Mucosa of descending colon (tissue), 3 donors: ENCODE results near the gene FAM114A2. TPM values are rescaled to one million over a fixed set of nuclear protein-coding genes. Genes with fewer than 3 reads are reported as not detected.

Experiments used
- ATAC-seq: fragments of 200-7000 bp; cut with Tn5 transposase; one replicate; pipeline ENCODE4 v1.9.1; 2020; ENCODE audit warnings: mild to moderate bottlenecking, moderate library complexity
- DNase-seq, 3 donors: peaks; one replicate each; pipeline ENCODE4 v3.0.0-alpha.2; 2020
- H3K36me3 ChIP-seq: fragments of 200-600 bp; one replicate; pipeline ENCODE4 v1.8.0; 2021; ENCODE audit warnings: low read depth, mild to moderate bottlenecking
- H3K4me1 ChIP-seq: fragments of 200-600 bp; one replicate; pipeline ENCODE4 v1.8.0; 2021; ENCODE audit warnings: low read depth, mild to moderate bottlenecking
- H3K4me3 ChIP-seq: fragments of 200-600 bp; one replicate; pipeline ENCODE4 v1.8.0; 2021; ENCODE audit warnings: mild to moderate bottlenecking
- H3K9me3 ChIP-seq: fragments of 200-600 bp; one replicate; pipeline ENCODE4 v1.8.0; 2021; ENCODE audit warnings: mild to moderate bottlenecking
- CTCF ChIP-seq: fragments of 200-600 bp; IDR thresholded peaks from one replicate; pipeline ENCODE4 v1.8.0; 2022; ENCODE audit warnings: antibody characterized with exemption, mild to moderate bottlenecking
- intact Hi-C, 2 donors: fragments of 100-400 bp; cut with DNase I in 1 of 2; cut with micrococcal nuclease in 1 of 2; formaldehyde crosslinking; loops; one replicate each; pipeline versions ENCODE4 v1.11.0 to v1.11.1; 2022; cut with DNase I, micrococcal nuclease
- total RNA-seq, 3 donors: library from RNA; stranded (reverse); fragmentation: NEBNext Ultra II Directional in 2 of 3; extraction: Animal tissue kit (Norgen Biotek cat#: 25700) in 2 of 3; gene quantifications; one replicate each; pipeline versions ENCODE4 v1.2.1 to v1.2.4, GENCODE V29; 2021 to 2023
- donor health status: DM: no; HTN: no; CAD: no; lungs with moderate emphysema.
- donor health status: DM: no; HTN: no; CAD: no.
- donor health status: DM: no; HTN: yes; CAD: no.

Gene FAM114A2
- total RNA-seq, 3 donors from 2014 or later = 20.1 to 40.9 (median 21.6) TPM

- H3K4me3 ChIP-seq = no peak overlapping the region
- intact Hi-C loops = no loop called here
- no peaks in the 10 kb centered on the region for H3K9me3 ChIP-seq
- no peak for TF ChIP-seq CTCF
- H3K4me1 ChIP-seq = no peaks in the 10 kb centered on the region
- DNase-seq (no peak), ATAC-seq (no peak)
- H3K36me3 ChIP-seq = no peaks in the 10 kb centered on the region
Measured at GRCh38 chr5:154010660-154011059, 28.1 kb downstream of the FAM114A2 start.

GRCh38 chr5:154005648-154006047 is 33.1 kb downstream of the FAM114A2 start:
- ATAC-seq (no peak), DNase-seq (no peak)
- no peaks in the 10 kb centered on the region for H3K4me1 ChIP-seq
- TF ChIP-seq CTCF = no peak
- intact Hi-C loops = no loop called here
- no peaks in the 10 kb centered on the region for H3K9me3 ChIP-seq
- H3K36me3 ChIP-seq = no peaks in the 10 kb centered on the region
- H3K4me3 ChIP-seq = no peak overlapping the region

GRCh38 chr5:154002511-154003020 is 36.1 kb downstream of the FAM114A2 start:
- H3K4me3 ChIP-seq = no peak overlapping the region
- ATAC-seq (no peak), DNase-seq (no peak)
- H3K4me1 ChIP-seq = no peaks in the 10 kb centered on the region
- TF ChIP-seq CTCF = no peak
- intact Hi-C loops = no loop called here
- no peaks in the 10 kb centered on the region for H3K36me3 ChIP-seq
- H3K9me3 ChIP-seq = no peaks in the 10 kb centered on the region

- Histone ChIP-seq H3K4me3 (no peak overlapping the region), H3K36me3 (no peaks in the 10 kb centered on the region), H3K4me1 (no peaks in the 10 kb centered on the region), H3K9me3 (no peaks in the 10 kb centered on the region)
- peak in 1 of 3 donors; percentile 6 for DNase-seq
- ATAC-seq = peak; percentile 60
- no peak for TF ChIP-seq CTCF
- intact Hi-C loops = no loop called here
Measured at GRCh38 chr5:154002093-154002492, 36.6 kb downstream of the FAM114A2 start.

GRCh38 chr5:154000703-154001102 is 38.0 kb downstream of the FAM114A2 start:
- Histone ChIP-seq H3K36me3 (no peaks in the 10 kb centered on the region), H3K4me1 (no peaks in the 10 kb centered on the region), H3K4me3 (no peak overlapping the region), H3K9me3 (no peaks in the 10 kb centered on the region)
- ATAC-seq (no peak), DNase-seq (no peak)
- no peak for TF ChIP-seq CTCF
- intact Hi-C loops = no loop called here

- Histone ChIP-seq H3K36me3 (no peaks in the 10 kb centered on the region), H3K4me3 (no peak overlapping the region), H3K9me3 (no peaks in the 10 kb centered on the region), H3K4me1 (no peaks in the 10 kb centered on the region)
- no peak for TF ChIP-seq CTCF
- no peak for DNase-seq
- ATAC-seq = no peak
- intact Hi-C loops = no loop called here
Measured at GRCh38 chr5:153999995-154000394, 38.7 kb downstream of the FAM114A2 start.
